BJ (cell line): ENCODE measurements around the gene LAMC2. TPM values are rescaled to one million over a fixed set of nuclear protein-coding genes. Genes with fewer than 3 reads are reported as not detected.

Source experiments
- CTCF ChIA-PET: fragments of 350-600 bp; formaldehyde crosslinking; extraction: SDS; loops from one replicate; lab custom pipeline; 2021; ENCODE audit warnings: antibody characterized with exemption, inconsistent platforms; lab: Yijun Ruan, JAX
- POLR2A ChIA-PET: fragments of 300-600 bp; sonication (Branson Sonifier 250); formaldehyde crosslinking; extraction: SDS; loops from one replicate; lab custom pipeline; 2021; ENCODE audit warnings: antibody characterized with exemption; lab: Charles Lee
- DNase-seq: peaks from one replicate; pipeline ENCODE4 v3.0.0-alpha.2; 2011; ENCODE audit warnings: low read depth
- H3K27me3 ChIP-seq: 2 replicates; pipeline ENCODE4 v1.6.0; 2011; ENCODE audit warnings: low read length; ENCODE audit not compliant: control insufficient read depth, insufficient read depth
- H3K36me3 ChIP-seq: 2 replicates; pipeline ENCODE4 v1.5.1; 2011; ENCODE audit warnings: low read length; ENCODE audit not compliant: control insufficient read depth, insufficient read depth
- H3K4me3 ChIP-seq: 2 replicates; pipeline ENCODE4 v1.5.1; 2011; ENCODE audit warnings: low read depth, mild to moderate bottlenecking, control low read depth, low read length
- CTCF ChIP-seq: IDR thresholded peaks from 2 replicates; pipeline ENCODE4 v1.5.1; 2011; ENCODE audit warnings: low read depth, mild to moderate bottlenecking, control low read depth, inconsistent platforms, low read length, moderate library complexity; ENCODE audit not compliant: insufficient read depth
- polyA plus RNA-seq: library from polyadenylated mRNA; depleted of rRNA; stranded (reverse); fragments of >200 nt; gene quantifications from 2 replicates; pipeline ENCODE4 v1.2.3, GENCODE V29; 2011

LAMC2 gene
- polyA plus RNA-seq, 1 experiment, result 0.70 TPM

- Histone ChIP-seq H3K36me3 (peaks cover 32% of the 10 kb centered on the region), H3K27me3 (no peaks in the 10 kb centered on the region), H3K4me3 (no peak overlapping the region)
- ChIA-PET POLR2A (no interaction called here), CTCF (interaction anchor here (0.9 to 1.3 kb wide), 5 partner anchors 69 to 180 kb away, joined by 3 to 4 read pairs (median 3); no protein-coding TSS in a partner anchor)
- TF ChIP-seq CTCF, result no peak
- DNase-seq, result no peak
Observed at GRCh38 chr1:183142171-183142570, 43.9 kb upstream of the LAMC2 start.

- no peak for TF ChIP-seq CTCF
- Histone ChIP-seq H3K4me3 (no peak overlapping the region), H3K36me3 (peaks cover 30% of the 10 kb centered on the region), H3K27me3 (no peaks in the 10 kb centered on the region)
- CTCF ChIA-PET, result no interaction called here
- no peak for DNase-seq
- POLR2A ChIA-PET, result no interaction called here
Observed at GRCh38 chr1:183143576-183144315, 42.3 kb upstream of the LAMC2 start.

- Histone ChIP-seq H3K36me3 (peaks cover 28% of the 10 kb centered on the region), H3K4me3 (no peak overlapping the region), H3K27me3 (no peaks in the 10 kb centered on the region)
- DNase-seq, result no peak
- ChIA-PET CTCF (no interaction called here), POLR2A (no interaction called here)
- TF ChIP-seq CTCF, result no peak
Observed at GRCh38 chr1:183144752-183145151, 41.3 kb upstream of the LAMC2 start.

GRCh38 chr1:183147735-183148134 lies 38.3 kb upstream of the LAMC2 start:
- Histone ChIP-seq H3K36me3 (peaks cover 12% of the 10 kb centered on the region), H3K4me3 (no peak overlapping the region), H3K27me3 (no peaks in the 10 kb centered on the region)
- ChIA-PET POLR2A (no interaction called here), CTCF (no interaction called here)
- no peak for DNase-seq
- no peak for TF ChIP-seq CTCF

GRCh38 chr1:183148599-183148998 lies 37.5 kb upstream of the LAMC2 start:
- Histone ChIP-seq H3K36me3 (peaks cover 8% of the 10 kb centered on the region), H3K4me3 (no peak overlapping the region), H3K27me3 (no peaks in the 10 kb centered on the region)
- no peak for TF ChIP-seq CTCF
- POLR2A ChIA-PET, result interaction anchor here (1.0 kb wide), 2 partner anchors 11 to 93 kb away, joined by 4 to 5 read pairs; no protein-coding TSS in a partner anchor
- CTCF ChIA-PET, result interaction anchor here (1.4 kb wide), 1 partner anchor 9 kb away, joined by 5 read pairs; no protein-coding TSS in a partner anchor
- no peak for DNase-seq
